ENCODE measurements around the gene SLC37A3. TPM values are rescaled to one million over a fixed set of nuclear protein-coding genes. Genes with fewer than 3 reads are reported as not detected.
A peak's percentile ranks its signal among the peaks of the same experiment; 100 is the strongest.

Gene SLC37A3
- total and polyA plus RNA-seq, 2 of the 13 experiments (the other 11 are each of a cell fraction or from before 2014, with no cell fraction given): 21.3 to 27.9 TPM

- TF ChIP-seq SMC3 (IDR thresholded peaks at IDR 0.05; ENCODE audit: low read length): peak; percentile 98
- peak; percentile 53; the same call in 1 of the 2 replicates for TF ChIP-seq ZNF335 (CRISPR knock-in tag; IDR thresholded peaks at IDR 0.05)
- TF ChIP-seq TARDBP (CRISPR knock-in tag; IDR thresholded peaks at IDR 0.05): 0 out of 2 replicates have a peak, but pooled peaks have one; percentile 19
- peak; percentile 43; the same call in 1 of the 2 replicates for TF ChIP-seq SAP130 (CRISPR knock-in tag; IDR thresholded peaks at IDR 0.05; ENCODE audit: low read depth)
- TF ChIP-seq PRDM10 (CRISPR knock-in tag; IDR thresholded peaks at IDR 0.05; ENCODE audit: low read depth): 0 out of 2 replicates have a peak, but pooled peaks have one; percentile 16
- TF ChIP-seq KAT7 (CRISPR knock-in tag; IDR thresholded peaks at IDR 0.05; ENCODE audit: borderline replicate concordance): peak; percentile 69; the same call in 1 of the 2 replicates
- no peak for TF ChIP-seq NR2F6 (IDR thresholded peaks at IDR 0.05)
- TF ChIP-seq NR2F6 (CRISPR knock-in tag; IDR thresholded peaks at IDR 0.05): 0 out of 2 replicates have a peak, but pooled peaks have one; percentile 19
Measured at GRCh38 chr7:140326116-140326928, 72.0 kb downstream of the SLC37A3 start (continued).

- Histone ChIP-seq H3K4me1 (ENCODE audit: insufficient read depth, low read length) (peaks cover 27% of the 10 kb centered on the region), H3K27me3 (ENCODE audit: control insufficient read depth in 1 of 2, insufficient read depth in 2 of 2, low read length in 2 of 2) (no peaks in the 10 kb centered on the region), H3K9me3 (ENCODE audit: low read length) (no peaks in the 10 kb centered on the region), H4K20me1 (ENCODE audit: insufficient read depth, low read length) (no peaks in the 10 kb centered on the region), H3K9ac (ENCODE audit: insufficient read depth, low read depth, low read length) (peak overlapping the region; percentile 49; the same call in 1 of the 2 replicates), H3K4me3 (replicated peaks in 1 of 3; ENCODE audit: insufficient read depth in 1 of 3, low read depth in 2 of 3, low read length in 3 of 3) (peak overlapping the region in 2 of 3 experiments; percentile 49 to 58; a peak in 5 of 6 replicates), H3K79me2 (ENCODE audit: insufficient read depth, low read length) (no peaks in the 10 kb centered on the region), H3K27ac (ENCODE audit: extremely low read length, insufficient read depth, low read length) (no peak overlapping the region), H3K4me2 (ENCODE audit: low read depth, low read length) (peak overlapping the region; percentile 91), H3K36me3 (replicated peaks in 1 of 2; ENCODE audit: control insufficient read depth in 1 of 2, insufficient read depth in 2 of 2, low read length in 2 of 2) (no peaks in the 10 kb centered on the region), H2AFZ (ENCODE audit: low read length) (peak overlapping the region; percentile 64)
- ChIA-PET POLR2A (interaction anchor here (1.1 to 1.9 kb wide), 3 partner anchors 77 to 148 kb away, joined by 4 to 8 read pairs (median 4); partner anchors contain the start of gene KDM7A), CTCF (ENCODE audit: low intra/inter-chr PET ratio, low total read pairs) (interaction anchor here (0.9 to 2.0 kb wide), 4 partner anchors 21 to 246 kb away, joined by 3 to 29 read pairs (median 6); no protein-coding TSS in a partner anchor)
- BruUV-seq (replicated peaks): no TSS peak
- DNase-seq (ENCODE audit: low spot score): no peak
- FAIRE-seq: no peak
- in situ Hi-C loops (cut with HindIII; ENCODE audit: extremely low pct_ligation_motif_present, low pct_unique_long_range_greater_than_20kb): loop anchor here (10.0 to 25.0 kb wide), 2 partner anchors 161 to 238 kb away; no protein-coding TSS in a partner anchor
- peak; percentile 56 for ATAC-seq
- TF ChIP-seq ZSCAN9 (CRISPR knock-in tag; IDR thresholded peaks at IDR 0.05; ENCODE audit: borderline replicate concordance) (no peak), NFIC (IDR thresholded peaks at IDR 0.05; ENCODE audit: low read length) (no peak), ZNF615 (CRISPR knock-in tag; IDR thresholded peaks at IDR 0.05; ENCODE audit: borderline replicate concordance) (no peak), ZBTB38 (CRISPR knock-in tag; IDR thresholded peaks at IDR 0.05) (0 out of 2 replicates have a peak, but pooled peaks have one; percentile 23), IRF9 (CRISPR knock-in tag; IDR thresholded peaks at IDR 0.05; ENCODE audit: borderline replicate concordance) (no peak), TFAP4 (IDR thresholded peaks at IDR 0.05; ENCODE audit: borderline replicate concordance, low read depth) (0 out of 2 replicates have a peak, but pooled peaks have one; percentile 18)
- intact Hi-C loops (cut with micrococcal nuclease; ENCODE audit: unreplicated experiment): loop anchor here (5.0 kb wide), 1 partner anchor 318 kb away; no protein-coding TSS in a partner anchor
- 44% methylated on average over 8 of the region's 8 CpGs for WGBS (ENCODE audit: low lambda C conversion rate)
Measured at GRCh38 chr7:140325600-140325999, 72.7 kb downstream of the SLC37A3 start.

Data from HepG2 (cell line).